Measurements from ENCODE around the gene PIK3AP1. TPM values are rescaled to one million over a fixed set of nuclear protein-coding genes. Genes with fewer than 3 reads are reported as not detected.

The PIK3AP1 gene
- total and polyA plus RNA-seq, 2 of the 8 experiments (the other 6 are each of a cell fraction or from before 2014, with no cell fraction given) = 1.9 to 4.5 TPM

GRCh38 chr10:96665306-96665705 lies 55.0 kb downstream of the PIK3AP1 start:
- no peaks in the 10 kb centered on the region for H3K79me2 ChIP-seq (ENCODE audit: control insufficient read depth in 1 of 2, insufficient read depth in 2 of 2, low read length in 2 of 2)
- no peak overlapping the region for H2BK5ac ChIP-seq (ENCODE audit: low read depth, low read length)
- H3K4me1 ChIP-seq (replicated peaks in 1 of 4; ENCODE audit: control insufficient read depth in 3 of 4, insufficient read depth in 4 of 4, low read length in 3 of 4) = no peaks in the 10 kb centered on the region
- H2AFZ ChIP-seq (ENCODE audit: low read length) = no peak overlapping the region
- WGBS, 2 experiments (ENCODE audit: extremely low coverage in 1 of 2, insufficient coverage in 1 of 2, insufficient read length in 1 of 2, insufficient replicate concordance in 2 of 2, low coverage in 1 of 2, low lambda C conversion rate in 2 of 2, missing lambda C conversion rate in 1 of 2) = 87% methylated on average over 6 of the region's 6 CpGs; no CpG with 5 or more reads in 1 of the 2 experiments
- FAIRE-seq (no peak), DNase-seq (ENCODE audit: low read depth in 1 of 2, low spot score in 2 of 2) (no peak)
- no peak overlapping the region for H3K9ac ChIP-seq (replicated peaks in 1 of 4; ENCODE audit: extremely low read depth in 1 of 4, low read depth in 3 of 4, low read length in 3 of 4)
- H3K27ac ChIP-seq (ENCODE audit: low read depth, low read length) = no peak overlapping the region
- H3K9me3 ChIP-seq (ENCODE audit: insufficient read depth in 2 of 2, low read depth in 1 of 2, low read length in 1 of 2) = no peaks in the 10 kb centered on the region
- H3K23ac ChIP-seq (ENCODE audit: insufficient read length) = no peak overlapping the region
- no peak overlapping the region for H4K5ac ChIP-seq (ENCODE audit: insufficient read length, low read depth, low read length)
- H3K23me2 ChIP-seq (ENCODE audit: low read depth, low read length) = no peaks in the 10 kb centered on the region
- no peak overlapping the region for H2BK20ac ChIP-seq (ENCODE audit: low read length)
- no peak overlapping the region for H2BK12ac ChIP-seq (ENCODE audit: low read depth, low read length)
- H3K36me3 ChIP-seq (ENCODE audit: control insufficient read depth in 2 of 4, insufficient read depth in 4 of 4, low read length in 3 of 4) = no peaks in the 10 kb centered on the region
- no peak overlapping the region for H4K91ac ChIP-seq (replicated peaks; ENCODE audit: insufficient read length, low read length)
- H3K4me3 ChIP-seq (ENCODE audit: extremely low read depth in 1 of 4, insufficient read depth in 2 of 4, low read depth in 3 of 4, low read length in 4 of 4) = no peak overlapping the region
- no peak overlapping the region for H3K14ac ChIP-seq (ENCODE audit: insufficient read length)
- no peak overlapping the region for H3K56ac ChIP-seq (replicated peaks; ENCODE audit: insufficient read length, low read depth, low read length)
- no peak overlapping the region for H2AK5ac ChIP-seq (ENCODE audit: low read depth, low read length)
- no peaks in the 10 kb centered on the region for H4K20me1 ChIP-seq (replicated peaks in 1 of 2; ENCODE audit: control insufficient read depth in 1 of 2, insufficient read depth in 2 of 2, low read length in 2 of 2)
- H2BK15ac ChIP-seq (ENCODE audit: low read length) = no peak overlapping the region
- POLR2A ChIA-PET (ENCODE audit: partially characterized antibody) = no interaction called here
- no peak for TF ChIP-seq CREB1 (IDR thresholded peaks at IDR 0.05)
- no peak for TF ChIP-seq JUN (IDR thresholded peaks at IDR 0.05; ENCODE audit: low read depth, low read length)
- no peak for TF ChIP-seq SP4 (IDR thresholded peaks at IDR 0.05; ENCODE audit: low read length)
- no peak for TF ChIP-seq BACH1 (IDR thresholded peaks at IDR 0.05; ENCODE audit: low read length)
- TF ChIP-seq POU5F1 (IDR thresholded peaks at IDR 0.05; ENCODE audit: low read depth, low read length) = no peak
- no peak for TF ChIP-seq NANOG (IDR thresholded peaks at IDR 0.05; ENCODE audit: insufficient read depth, low read depth, low read length, poor library complexity, severe bottlenecking)
- no peak for TF ChIP-seq MAFK (IDR thresholded peaks at IDR 0.05; ENCODE audit: low read depth, low read length)
- no peak for TF ChIP-seq JUND (IDR thresholded peaks at IDR 0.05; ENCODE audit: low read length)
- no peak for TF ChIP-seq FOSL1 (IDR thresholded peaks at IDR 0.05; ENCODE audit: insufficient read depth, low read depth, low read length)
- TF ChIP-seq ATF2 (IDR thresholded peaks at IDR 0.05; ENCODE audit: low read length) = no peak
- no peak for TF ChIP-seq CBX5 (IDR thresholded peaks at IDR 0.05; ENCODE audit: low read depth, low read length)
- no peak overlapping the region for H3K18ac ChIP-seq (ENCODE audit: extremely low read depth, low read length)
- H2BK120ac ChIP-seq (replicated peaks; ENCODE audit: low read depth, low read length) = no peak overlapping the region
- no peak overlapping the region for H4K8ac ChIP-seq (ENCODE audit: extremely low read depth, insufficient read depth, low read length)
- no peaks in the 10 kb centered on the region for H3K27me3 ChIP-seq (replicated peaks in 1 of 4; ENCODE audit: control insufficient read depth in 3 of 4, extremely low read depth in 1 of 4, insufficient read depth in 3 of 4, low read length in 3 of 4)
- CTCF ChIA-PET (ENCODE audit: partially characterized antibody) = interaction anchor here (1.5 kb wide), 1 partner anchor 22 kb away, joined by 5 read pairs; no protein-coding TSS in a partner anchor
- no peak overlapping the region for H3K4me2 ChIP-seq (ENCODE audit: insufficient read depth in 1 of 2, low read depth in 2 of 2, low read length in 2 of 2)
- H3K79me1 ChIP-seq (ENCODE audit: low read depth, low read length) = no peaks in the 10 kb centered on the region
- no peak overlapping the region for H3K4ac ChIP-seq (replicated peaks; ENCODE audit: insufficient read length, low read depth, low read length)

Data from H1 (cell line).